RWPE1 (cell line): Measurements from ENCODE around the gene CSMD2.
"Not testable (repeated sequence)": the region's sequence is repeated elsewhere in the genome, so short reads cannot be mapped to it uniquely, and the experiment has no call there.

Experiments used
- CTCF ChIA-PET: fragments of 350-600 bp; sonication (Branson Sonifier 250); formaldehyde crosslinking; extraction: SDS; loops from one replicate; lab custom pipeline; 2021; lab: Yijun Ruan, JAX
- POLR2A ChIA-PET: fragments of 400-600 bp; formaldehyde crosslinking; extraction: SDS; loops from one replicate; lab custom pipeline; 2020; ENCODE audit warnings: antibody characterized with exemption; ENCODE audit not compliant: low non-redundant PET; lab: Yijun Ruan, JAX
- DNase-seq: peaks from one replicate; pipeline ENCODE4 v3.0.0; 2012; ENCODE audit warnings: low spot score
- H3K27ac ChIP-seq: fragments of 450-650 bp; 2 replicates; pipeline ENCODE4 v1.5.1; 2017
- TF ChIP-seq, protein P1 (sequence below): fragments of 450-650 bp; conservative IDR thresholded peaks from 2 replicates; pipeline ENCODE4 v1.5.1; 2017; ENCODE audit warnings: low read depth, mild to moderate bottlenecking

CSMD2 gene

DNA sequence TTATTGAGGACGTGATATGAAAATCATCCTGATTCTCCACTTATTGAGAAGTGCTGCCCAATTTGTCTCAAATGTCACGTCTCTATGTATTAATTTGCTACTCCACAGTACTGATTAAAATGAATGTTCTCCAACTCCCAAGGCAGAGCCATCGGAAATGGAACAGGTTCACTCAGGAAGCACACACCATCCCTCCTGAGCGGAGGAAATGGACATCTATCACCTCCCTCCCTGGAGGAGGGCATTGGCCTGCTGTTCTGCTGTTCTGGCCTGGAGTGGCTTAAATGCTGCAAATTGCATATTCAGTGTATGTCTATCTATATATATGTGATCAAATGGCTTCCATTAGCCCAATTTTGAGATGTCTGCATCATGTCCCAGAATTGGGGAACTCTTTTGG is 140.5 kb downstream of the CSMD2 start:
- POLR2A ChIA-PET, result no interaction called here
- no peak overlapping the region for H3K27ac ChIP-seq

DNA sequence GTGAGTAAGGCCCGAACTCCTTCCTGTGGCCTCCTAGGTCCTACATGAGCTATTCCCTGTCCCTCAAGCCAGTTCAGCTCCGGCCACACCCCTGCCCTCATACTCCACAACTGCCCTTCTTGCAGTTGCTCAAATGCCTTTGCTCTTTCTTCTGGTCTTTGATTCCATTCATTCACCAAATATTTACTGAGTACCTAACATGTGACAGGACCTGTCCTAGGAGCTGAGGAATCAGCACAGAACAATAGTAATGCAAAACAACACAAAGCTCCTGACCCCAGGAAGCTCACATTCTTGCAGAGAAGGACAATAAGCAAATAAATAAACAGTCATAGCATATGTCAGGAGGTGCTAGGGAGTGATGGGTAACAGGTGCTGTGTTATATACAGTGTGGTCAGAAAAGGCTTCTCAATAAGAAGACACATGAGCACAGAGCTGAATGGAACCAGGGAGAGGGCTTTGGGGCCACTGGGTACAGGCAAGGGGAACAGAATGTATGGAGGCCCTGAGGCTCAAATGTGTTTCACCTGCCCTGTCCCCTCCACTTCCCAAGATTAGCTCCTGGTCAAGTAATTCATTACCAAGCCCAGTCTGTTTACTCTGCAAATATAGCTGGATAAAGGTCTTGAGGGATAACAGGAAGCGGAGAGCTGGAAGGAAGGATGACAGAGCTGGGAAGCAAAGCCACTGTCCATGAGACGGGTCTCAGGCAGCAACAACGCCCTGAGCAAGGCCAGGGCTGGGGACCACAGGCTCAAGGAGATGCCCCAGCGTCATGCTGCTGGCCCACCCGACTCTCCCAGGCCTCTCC is 145.1 kb downstream of the CSMD2 start:
- no peak for DNase-seq
- TF ChIP-seq, protein P1, sequence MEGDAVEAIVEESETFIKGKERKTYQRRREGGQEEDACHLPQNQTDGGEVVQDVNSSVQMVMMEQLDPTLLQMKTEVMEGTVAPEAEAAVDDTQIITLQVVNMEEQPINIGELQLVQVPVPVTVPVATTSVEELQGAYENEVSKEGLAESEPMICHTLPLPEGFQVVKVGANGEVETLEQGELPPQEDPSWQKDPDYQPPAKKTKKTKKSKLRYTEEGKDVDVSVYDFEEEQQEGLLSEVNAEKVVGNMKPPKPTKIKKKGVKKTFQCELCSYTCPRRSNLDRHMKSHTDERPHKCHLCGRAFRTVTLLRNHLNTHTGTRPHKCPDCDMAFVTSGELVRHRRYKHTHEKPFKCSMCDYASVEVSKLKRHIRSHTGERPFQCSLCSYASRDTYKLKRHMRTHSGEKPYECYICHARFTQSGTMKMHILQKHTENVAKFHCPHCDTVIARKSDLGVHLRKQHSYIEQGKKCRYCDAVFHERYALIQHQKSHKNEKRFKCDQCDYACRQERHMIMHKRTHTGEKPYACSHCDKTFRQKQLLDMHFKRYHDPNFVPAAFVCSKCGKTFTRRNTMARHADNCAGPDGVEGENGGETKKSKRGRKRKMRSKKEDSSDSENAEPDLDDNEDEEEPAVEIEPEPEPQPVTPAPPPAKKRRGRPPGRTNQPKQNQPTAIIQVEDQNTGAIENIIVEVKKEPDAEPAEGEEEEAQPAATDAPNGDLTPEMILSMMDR, result no peak
- CTCF ChIA-PET, result no interaction called here
- no peak overlapping the region for H3K27ac ChIP-seq
- POLR2A ChIA-PET, result no interaction called here

More for the DNA sequence above, 140.5 kb downstream of the CSMD2 start:
- CTCF ChIA-PET, result interaction anchor here (0.7 to 1.0 kb wide), 2 partner anchors 9 to 667 kb away, joined by 3 read pairs; no protein-coding TSS in a partner anchor
- no peak for DNase-seq
- TF ChIP-seq, protein P1, result no peak

DNA sequence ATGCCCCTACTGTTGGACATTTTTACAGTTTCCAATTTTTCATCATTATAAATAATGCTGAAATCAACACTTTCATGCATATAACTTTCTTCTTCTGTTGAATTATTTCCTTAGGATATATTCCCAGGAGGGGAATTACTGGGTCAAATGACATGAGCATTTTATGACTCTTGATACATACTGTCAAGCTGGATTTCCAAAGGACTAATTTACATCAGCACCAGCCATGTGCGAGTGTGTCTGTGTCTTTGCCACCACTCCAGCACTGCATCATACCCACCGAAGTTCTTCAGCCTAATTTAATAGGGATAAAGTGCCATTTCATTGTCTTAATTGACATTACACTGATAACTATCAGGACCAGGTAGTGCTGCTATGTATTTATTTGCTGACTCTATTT is 146.7 kb downstream of the CSMD2 start:
- H3K27ac ChIP-seq, result no peak overlapping the region
- ChIA-PET CTCF (no interaction called here), POLR2A (no interaction called here)
- DNase-seq, result no peak
- TF ChIP-seq, protein P1, result no peak

DNA sequence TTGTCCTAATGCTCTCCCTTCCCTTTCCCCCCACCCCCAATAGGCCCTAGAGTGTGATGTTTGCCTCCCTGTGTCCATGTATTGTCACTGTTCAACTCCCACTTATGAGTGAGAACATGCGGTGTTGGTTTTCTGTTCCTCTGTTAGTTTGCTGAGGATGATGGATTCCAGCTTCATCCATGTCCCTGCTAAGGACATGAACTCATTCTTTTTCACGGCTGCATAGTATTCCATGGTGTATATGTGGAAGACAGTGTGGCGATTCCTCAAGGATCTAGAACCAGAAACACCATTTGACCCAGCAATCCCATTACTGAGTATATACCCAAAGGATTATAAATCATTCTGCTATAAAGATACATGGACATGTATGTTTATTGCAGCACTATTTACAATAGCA is 148.7 kb downstream of the CSMD2 start:
- DNase-seq, H3K27ac ChIP-seq, CTCF ChIA-PET, POLR2A ChIA-PET: not testable (repeated sequence)

DNA sequence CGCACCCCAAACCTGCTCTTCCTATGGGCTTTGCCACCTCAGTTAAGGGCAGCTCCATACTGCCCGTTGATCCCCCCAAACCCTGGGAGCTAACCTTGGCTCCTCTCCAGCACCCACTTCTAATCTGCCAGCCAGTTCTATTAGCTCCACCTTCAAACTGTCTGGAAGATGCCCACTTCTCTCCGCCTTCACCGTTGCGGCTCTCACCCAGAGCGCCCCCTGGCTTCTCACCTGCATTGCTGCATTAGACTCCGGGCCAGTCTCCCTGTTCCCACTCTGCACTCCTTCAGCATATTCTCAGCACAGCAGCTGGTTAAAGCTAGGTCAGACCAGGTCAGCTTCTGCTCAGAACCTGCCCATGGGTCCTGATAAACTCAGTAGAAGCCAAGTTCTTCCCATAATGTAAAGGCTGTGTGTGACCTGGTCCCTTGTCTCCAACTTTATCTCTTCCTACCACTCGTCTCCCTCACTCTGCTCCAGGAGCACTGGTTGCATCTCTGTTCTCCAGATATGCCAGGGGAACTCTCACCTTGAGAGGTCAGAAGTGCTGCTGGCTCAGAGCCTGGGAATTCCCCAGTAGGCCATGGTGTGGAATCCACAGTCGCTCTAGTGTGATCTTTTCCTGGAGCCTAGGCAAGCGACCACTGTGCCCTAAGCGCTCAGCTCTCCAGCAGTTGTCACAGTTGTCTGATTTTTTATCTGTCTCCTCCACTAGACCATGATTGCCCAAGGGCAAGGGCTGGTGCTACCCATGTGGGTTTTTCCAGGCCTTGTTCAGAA is 150.9 kb downstream of the CSMD2 start:
- no peak overlapping the region for H3K27ac ChIP-seq
- POLR2A ChIA-PET, result no interaction called here
- TF ChIP-seq, protein P1, result no peak
- CTCF ChIA-PET, result interaction anchor here (0.7 kb wide), 1 partner anchor 1850 kb away, joined by 3 read pairs; no protein-coding TSS in a partner anchor
- no peak for DNase-seq

DNA sequence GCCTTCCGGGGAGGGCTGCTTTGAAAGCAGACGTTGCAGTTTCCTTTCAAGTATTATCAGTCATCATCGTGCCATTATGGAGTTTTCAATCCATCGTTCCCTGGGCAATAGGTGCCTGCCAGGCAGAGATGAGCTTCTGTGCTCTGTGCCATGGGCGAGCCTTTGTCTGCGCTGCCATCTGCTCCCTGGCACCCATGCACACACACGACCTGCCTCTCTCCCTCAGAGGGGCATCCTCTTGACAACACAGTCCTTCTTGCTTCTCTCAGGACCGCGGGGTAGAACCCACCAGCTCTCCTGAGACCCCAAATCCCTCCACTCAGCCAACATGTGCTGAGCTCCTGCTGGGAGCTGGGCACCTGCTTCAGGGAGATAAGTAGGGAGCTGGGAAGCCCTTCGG is 151.9 kb downstream of the CSMD2 start:
- CTCF ChIA-PET, result no interaction called here

More for the DNA sequence above, 151.9 kb downstream of the CSMD2 start:
- TF ChIP-seq, protein P1, result no peak
- POLR2A ChIA-PET, result no interaction called here
- DNase-seq, result no peak
- no peak overlapping the region for H3K27ac ChIP-seq
